Activated effector memory CD4-positive, alpha-beta T cell treated with anti-CD3 and anti-CD28 coated beads, Interleukin-2, amount 50 U/mL, for 16 hours (primary cell): Measurements from ENCODE around the gene MYO1E.
"Not testable (repeated sequence)": the region's sequence is repeated elsewhere in the genome, so short reads cannot be mapped to it uniquely, and the experiment has no call there.

Experiments
- DNase-seq: peaks from one replicate; pipeline ENCODE4 v3.0.0-alpha.2; 2020

Gene MYO1E

GRCh38 chr15:59180945-59181600 is 191.6 kb downstream of the MYO1E start:
- no peak for DNase-seq

GRCh38 chr15:59179717-59180116 is 193.0 kb downstream of the MYO1E start:
- no peak for DNase-seq

- DNase-seq = no peak
Observed at GRCh38 chr15:59178151-59178695, 194.4 kb downstream of the MYO1E start.

GRCh38 chr15:59177317-59177660 is 195.4 kb downstream of the MYO1E start:
- DNase-seq = no peak

DNA sequence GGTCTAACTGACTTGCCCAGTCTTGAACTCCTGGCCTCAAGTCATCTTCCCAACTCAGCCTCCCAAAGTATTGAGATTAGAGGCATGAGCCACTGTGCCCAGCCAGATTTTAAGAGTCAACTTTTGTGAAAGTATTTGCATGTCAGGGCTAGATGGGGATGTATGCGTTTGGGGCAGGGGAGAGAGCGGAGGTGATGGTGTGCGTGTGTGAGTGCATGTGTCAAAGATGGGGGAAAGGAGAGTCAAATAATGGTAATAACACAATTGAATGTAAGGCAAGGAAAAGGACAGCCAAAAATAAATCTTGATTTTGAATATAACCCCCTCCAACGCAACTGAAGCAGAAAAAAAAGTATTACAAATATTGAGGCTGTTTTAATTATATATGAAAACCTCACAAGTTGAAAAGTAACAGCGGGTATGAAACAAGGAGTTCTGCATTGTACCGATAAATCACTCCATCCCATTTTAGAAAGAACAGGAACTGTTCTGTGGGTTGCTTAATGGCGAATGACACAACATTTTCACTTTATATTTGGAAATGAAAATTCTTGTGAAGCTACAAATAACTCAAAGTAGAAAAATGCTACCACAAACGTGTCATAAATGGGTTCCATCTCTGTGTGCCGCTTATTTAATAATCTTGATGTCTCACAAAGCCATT is 195.9 kb downstream of the MYO1E start:
- DNase-seq = no peak

DNA sequence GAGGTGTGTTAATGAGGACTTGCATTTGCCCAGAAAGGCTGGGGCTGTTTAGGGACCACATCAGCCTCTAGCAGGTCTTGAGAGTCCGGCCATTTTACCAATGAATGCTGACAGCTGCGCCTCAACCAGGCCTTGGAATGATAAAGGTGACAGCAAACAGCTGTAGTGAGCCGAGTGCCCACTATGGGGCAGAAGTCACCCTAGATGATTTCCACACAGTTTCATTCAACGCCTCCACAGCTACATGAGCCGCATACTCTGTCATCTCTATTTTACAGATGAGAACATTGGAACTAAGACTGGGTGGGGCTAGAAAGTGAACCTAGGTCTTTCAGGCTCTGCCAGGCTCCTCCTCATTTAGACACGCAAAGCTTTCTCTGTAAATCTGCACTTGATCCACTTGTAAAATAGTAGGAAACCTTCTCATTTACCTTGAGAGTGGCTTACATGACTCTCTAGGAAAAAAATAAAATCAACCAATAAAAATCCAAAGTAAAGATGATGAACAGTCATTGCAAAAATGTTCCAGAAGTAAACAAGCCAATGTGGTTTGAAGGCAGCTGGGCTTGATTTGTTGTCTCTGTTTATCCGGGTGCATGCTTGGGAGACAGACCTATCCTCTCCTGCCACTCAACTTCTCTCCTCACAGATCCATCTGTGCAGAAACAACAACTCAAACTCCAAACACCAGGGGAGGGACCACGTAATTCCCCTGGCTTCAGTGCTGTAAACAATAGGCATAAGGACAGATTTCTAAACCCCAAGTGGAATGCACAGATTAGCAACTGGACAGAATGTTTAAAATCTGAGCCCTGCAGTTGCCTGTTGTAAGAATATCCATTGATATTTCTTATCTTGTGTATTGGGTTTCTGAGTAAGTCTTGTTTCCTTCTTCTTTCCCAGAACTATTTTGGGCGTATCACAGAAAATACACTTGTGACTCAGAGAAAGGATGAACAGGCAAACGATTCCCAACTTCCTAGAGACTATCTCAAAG is 197.5 kb downstream of the MYO1E start:
- peak; percentile 78 for DNase-seq

GRCh38 chr15:59174151-59174834 is 198.4 kb downstream of the MYO1E start:
- no peak for DNase-seq

- DNase-seq = no peak
Observed at GRCh38 chr15:59173194-59173593, 199.5 kb downstream of the MYO1E start.

GRCh38 chr15:59172289-59172901 is 200.3 kb downstream of the MYO1E start:
- no peak for DNase-seq

GRCh38 chr15:59171067-59171397 is 201.6 kb downstream of the MYO1E start:
- DNase-seq = no peak

DNA sequence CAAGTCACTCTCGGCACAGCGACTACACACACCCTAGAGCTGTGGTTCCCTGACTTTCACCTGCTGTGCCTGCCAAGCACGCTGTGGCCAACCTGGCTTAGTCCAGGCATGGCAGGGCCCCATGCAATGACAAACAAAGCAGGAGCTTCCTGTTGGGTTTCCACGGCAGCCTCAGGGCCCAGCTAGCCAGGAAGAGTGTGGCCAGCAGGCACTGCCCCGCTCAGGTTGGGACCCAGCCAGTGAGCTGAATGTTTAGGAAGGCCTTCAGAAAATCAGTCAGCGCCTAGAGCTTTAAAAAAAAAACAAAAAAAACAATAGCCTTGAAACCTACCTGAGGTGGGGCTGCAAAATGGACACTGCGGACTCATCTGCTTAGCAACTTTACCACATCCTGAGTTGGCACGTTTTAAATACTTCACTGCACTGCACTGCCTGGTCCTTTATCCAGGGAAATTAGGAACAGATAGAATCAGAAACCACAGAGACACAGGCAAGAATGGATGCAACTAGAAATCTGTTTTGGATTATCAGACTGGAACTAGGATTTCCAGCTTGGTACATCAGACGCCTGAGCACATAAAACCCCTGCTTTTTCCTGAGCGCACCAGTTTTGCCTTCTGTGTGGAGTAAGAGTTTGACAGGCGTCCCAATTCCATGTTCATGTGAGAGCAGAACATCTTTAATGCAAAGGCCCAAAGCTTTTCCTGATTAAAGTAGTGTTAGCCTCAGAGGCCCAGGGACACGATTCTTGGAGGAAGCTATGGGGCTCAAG is 202.2 kb downstream of the MYO1E start:
- no peak for DNase-seq

GRCh38 chr15:59169251-59169708 is 203.4 kb downstream of the MYO1E start:
- DNase-seq = no peak

- DNase-seq = no peak
Observed at GRCh38 chr15:59168536-59168935, 204.1 kb downstream of the MYO1E start.

- DNase-seq = no peak
Observed at GRCh38 chr15:59166601-59167265, 205.9 kb downstream of the MYO1E start.

- no peak for DNase-seq
Observed at GRCh38 chr15:59166166-59166565, 206.5 kb downstream of the MYO1E start.

- DNase-seq = no peak
Observed at GRCh38 chr15:59165726-59166125, 206.9 kb downstream of the MYO1E start.

- DNase-seq = not testable (repeated sequence)
Observed at GRCh38 chr15:59162080-59162479, 210.6 kb downstream of the MYO1E start.

DNA sequence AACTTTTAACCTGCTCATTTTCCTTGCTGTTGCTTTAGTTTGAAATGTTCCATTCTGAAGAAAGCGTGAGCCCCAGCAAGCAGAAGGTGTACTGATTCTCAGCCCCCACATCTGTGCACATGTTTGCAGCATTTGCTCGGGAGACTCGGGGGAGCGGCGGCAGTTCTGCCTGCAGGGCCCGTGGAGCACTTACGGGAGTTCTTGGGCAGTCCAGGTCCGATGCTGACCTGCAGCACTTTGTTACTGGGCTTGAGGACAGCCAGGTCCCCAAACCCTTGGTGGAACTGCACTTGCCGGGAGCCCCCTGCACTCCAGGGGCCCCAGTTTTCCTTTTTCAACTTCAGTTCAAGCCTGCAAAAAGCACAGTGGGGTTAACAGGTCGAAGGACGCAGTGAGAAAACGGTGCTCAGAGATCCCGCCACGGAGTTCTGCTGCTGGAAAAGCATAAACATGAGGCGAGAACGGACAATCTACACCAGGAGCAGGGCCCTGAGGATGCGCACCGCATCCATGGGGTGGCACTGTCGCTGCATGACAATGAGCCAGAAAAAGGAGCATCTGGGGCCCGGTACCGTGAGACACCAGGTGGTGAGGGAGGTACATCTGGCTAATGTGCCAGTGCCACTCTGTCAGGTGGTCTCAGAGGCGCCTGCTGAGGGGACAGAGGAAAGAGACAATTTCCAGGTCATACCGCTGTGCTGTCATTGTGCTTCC is 211.6 kb downstream of the MYO1E start:
- no peak for DNase-seq

- DNase-seq = no peak
Observed at GRCh38 chr15:59159210-59159609, 213.5 kb downstream of the MYO1E start.

DNA sequence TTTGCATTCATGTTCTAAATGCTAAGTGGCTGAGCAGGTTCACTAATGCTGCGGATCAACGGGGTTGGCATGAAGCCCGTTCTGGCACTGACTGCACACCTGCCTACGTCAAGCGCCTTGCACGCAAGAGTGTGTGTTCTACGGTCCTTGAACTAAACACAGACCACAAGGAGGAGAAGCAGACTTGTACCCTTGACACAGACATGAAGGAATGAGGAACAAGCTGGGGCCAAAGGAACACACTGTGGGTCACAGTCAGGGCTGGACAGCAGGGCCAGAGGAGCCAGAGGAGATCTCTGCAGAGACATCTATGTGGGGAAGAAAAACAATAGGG is 214.0 kb downstream of the MYO1E start:
- no peak for DNase-seq
